M059J (cell line): ENCODE results near the gene A3GALT2. TPM values are rescaled to one million over a fixed set of nuclear protein-coding genes. Genes with fewer than 3 reads are reported as not detected.
"Not testable (repeated sequence)": the region's sequence is repeated elsewhere in the genome, so short reads cannot be mapped to it uniquely, and the experiment has no call there.

Experiments
- DNase-seq: peaks from one replicate; pipeline ENCODE4 v3.0.0-alpha.2; 2012; ENCODE audit warnings: low read depth
- total RNA-seq: library from RNA; depleted of rRNA; stranded (reverse); fragments of >200 nt; shearing (Covaris generic); gene quantifications from 2 replicates; pipeline ENCODE4 v1.2.3, GENCODE V29; 2014

A3GALT2 gene
- total RNA-seq, 1 experiment from 2014 or later = not detected

DNA sequence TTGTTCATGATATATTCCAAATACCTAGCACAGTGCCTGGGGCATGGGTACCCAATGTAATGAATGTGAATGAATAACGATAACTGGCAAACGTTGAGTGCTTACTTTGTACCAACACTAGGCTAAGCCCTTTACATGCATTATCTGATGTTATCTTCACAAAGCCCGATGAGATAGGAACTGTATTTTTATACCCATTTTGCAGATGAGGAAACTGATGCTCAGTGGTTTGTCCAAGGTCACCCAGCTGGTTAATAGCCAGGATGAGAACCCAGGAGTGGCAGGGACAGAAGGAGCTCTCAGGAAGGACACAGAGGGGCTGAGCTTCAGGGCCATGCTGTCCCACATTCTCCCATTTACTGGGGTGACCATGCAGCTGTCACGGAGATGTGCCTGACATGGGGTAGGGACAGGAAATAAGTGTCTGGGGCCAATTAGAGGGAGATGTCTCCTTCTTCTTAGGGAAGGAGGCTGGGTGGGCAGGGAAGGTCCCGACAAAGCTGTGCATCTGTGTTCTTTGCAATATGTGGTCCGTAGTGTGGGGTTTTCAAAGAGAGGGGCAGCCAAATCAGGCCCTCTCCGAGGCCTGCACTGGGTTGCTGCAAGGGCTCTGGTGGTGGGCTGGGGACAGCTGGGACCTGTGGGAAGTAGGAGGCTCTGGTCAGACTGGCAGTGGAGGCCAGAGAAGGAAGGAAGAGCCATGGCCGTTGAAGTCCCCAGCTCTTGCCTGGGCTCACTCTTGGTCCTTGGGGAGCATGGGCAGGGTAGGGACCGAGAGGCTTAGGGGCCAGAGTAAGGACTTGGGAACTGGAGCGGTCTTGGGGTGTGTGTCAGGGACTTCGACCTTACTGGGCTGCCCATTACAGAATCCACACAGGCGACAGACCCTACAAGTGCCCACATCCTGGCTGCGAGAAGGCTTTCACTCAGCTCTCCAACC lies 26.6 kb downstream of the A3GALT2 start:
- no peak for DNase-seq

DNA sequence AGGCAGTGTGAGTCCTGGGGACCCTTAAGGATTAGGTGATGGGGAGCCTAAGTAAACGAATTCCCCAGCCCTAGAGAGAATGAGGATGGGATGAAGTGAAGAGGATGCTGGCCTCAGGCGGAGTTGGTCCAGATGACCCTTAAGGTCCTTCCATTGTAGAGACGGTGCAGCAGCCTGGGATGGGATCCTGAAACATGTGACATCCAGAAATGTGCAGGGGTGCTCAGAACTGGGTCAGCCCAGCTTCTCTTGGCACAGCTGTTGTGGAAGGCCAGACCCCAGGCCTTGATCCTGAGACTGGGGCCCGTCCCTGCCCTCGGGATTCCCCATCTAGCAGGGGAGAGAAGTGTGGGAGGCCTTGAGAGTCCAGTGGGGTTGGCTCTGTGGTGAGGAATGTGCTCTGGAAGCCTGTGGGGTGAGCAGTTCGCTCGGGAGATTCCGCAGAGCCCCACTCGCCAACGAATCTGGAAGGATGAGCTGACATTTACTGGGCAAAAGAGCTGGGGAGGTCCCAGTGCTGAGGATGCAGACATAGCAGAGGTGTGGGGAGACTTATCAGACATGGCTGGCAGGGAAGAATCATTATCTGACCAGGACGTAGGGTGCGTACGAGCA lies 28.1 kb downstream of the A3GALT2 start:
- DNase-seq = no peak

DNA sequence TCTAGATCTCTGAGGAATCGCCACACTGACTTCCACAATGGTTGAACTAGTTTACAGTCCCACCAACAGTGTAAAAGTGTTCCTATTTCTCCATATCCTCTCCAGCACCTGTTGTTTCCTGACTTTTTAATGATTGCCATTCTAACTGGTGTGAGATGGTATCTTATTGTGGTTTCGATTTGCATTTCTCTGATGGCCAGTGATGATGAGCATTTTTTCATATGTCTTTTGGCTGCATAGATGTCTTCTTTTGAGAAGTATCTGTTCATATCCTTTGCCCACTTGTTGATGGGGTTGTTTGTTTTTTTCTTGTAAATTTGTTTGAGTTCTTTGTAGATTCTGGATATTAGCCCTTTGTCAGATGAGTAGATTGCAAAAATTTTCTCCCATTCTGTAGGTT lies 30.3 kb downstream of the A3GALT2 start:
- not testable (repeated sequence) for DNase-seq

DNA sequence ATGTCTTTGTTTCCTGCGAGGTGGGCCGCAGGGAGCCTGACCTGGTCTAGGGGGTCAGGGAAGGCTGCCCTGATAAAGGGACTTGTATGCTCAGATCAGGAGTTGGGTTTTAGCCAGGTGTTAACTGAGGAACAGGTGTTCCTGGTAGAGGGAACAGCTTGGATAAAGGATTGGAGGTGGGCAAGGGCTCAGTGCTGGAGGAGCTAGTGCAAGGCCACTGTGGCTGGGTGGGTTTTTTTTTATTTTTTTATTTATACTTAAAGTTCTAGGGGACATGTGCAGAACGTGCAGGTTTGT lies 31.1 kb downstream of the A3GALT2 start:
- no peak for DNase-seq

DNA sequence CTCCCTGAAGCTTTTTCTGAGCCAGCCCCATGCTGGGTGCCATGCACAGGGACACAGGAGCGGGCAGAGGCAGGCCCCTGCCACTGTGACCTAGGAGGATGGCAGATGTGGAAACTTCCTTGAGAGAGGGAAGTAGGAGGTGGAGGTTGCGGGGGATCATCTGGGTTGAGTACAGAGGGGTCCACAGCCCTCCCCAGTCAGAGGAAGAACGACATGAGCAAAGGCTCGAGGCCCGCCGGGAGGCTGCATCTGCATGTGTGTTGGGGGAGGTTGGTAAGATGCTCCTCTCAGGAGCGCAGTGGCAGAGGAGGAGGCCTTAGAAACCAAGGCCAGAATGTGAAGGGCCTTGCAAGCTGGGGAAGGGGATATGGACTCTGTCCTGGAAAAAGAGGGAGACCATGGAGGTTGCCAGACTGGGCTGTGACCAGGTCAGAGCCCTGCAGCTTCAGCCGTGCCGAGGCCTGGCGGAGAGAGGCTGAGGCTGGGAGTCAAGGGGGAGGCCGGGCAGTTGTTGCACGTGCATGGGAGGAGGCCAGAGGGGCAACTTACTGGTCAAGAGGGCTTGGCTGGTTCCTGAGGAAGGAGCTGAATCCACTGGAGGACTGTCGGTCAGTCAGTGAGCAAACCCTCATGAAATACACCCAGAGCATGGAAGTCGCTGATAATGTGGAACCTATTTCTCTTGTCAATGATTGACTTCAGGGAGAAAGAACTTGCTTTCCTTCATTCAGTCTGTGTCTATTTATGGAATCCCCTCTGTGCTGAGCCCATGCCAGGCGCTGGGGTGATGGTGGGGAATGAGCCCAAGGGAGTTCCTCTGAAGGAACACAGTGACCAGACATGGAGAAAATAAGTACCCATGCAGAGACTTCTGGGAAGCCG lies 31.7 kb downstream of the A3GALT2 start:
- no peak for DNase-seq

DNA sequence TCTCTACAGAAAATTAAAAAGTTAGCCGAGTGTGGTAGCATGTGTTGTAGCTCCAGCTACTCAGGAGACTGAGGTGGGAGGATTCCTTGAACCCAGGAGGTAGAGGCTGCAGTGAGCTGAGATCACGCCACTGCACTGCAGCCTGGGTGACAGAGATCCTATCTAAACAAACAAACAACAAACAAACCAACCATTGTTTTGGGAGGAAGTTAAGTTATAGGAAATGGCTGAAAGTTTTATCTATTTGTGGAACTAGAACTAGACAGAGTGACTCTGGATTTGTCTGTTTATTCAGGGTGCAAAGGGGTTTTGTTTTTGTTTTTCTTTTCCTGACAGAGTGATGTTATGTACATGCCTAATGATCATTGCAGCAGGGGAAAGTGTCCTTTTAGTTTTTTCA lies 33.6 kb downstream of the A3GALT2 start:
- DNase-seq = no peak

DNA sequence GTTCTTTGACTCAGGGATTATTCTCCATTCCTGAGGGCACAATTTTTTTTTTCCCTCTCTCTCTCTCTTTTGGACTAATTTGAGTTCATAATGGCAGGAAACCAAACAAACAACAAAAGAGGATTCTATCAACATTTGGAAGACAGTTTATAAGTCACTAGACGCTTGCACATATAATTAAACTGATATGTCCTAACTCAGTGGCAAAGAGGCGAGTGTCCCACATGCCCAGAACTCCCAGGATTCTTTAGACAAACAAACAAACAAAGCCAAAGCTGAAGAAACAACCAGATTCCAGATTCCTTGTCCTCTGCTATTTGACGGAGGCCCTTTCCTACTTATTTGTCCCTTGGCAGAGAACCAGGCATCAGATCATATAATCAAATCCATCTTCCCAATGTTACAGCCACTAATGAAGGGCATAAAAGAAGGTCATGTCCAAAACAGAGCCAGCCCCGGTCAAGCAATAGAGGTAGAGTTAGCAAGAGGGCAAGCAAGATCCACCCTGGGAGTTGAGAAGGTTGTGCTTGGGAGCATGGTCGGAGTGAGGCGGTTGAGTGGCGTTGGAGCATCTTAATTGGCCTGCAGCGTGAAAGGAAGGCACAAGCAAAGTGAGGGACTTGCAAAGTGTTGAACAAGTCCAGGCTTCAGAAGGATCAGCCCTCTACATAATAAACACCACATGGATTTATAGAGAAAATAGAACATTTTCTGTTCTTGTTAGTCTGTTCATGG lies 34.3 kb downstream of the A3GALT2 start:
- DNase-seq = no peak

DNA sequence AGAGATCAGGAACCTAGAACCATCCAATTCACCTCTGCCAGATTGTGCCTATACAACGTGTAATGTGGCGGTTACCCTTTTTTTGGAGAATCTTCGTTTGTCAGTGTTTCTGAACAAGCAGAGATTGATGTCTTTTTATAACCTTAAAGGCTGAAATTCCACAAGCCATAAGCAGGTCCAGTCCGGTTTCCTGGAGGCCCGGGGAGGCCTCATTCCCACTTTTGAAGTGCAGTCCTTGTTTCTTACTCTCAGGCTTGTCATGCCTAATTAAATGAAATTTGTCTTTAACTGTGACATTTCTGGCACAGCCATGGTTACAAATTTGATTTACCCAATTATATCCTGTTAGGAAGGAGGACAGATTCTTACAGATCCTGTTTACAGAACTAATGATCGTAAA lies 36.8 kb downstream of the A3GALT2 start:
- DNase-seq = no peak

DNA sequence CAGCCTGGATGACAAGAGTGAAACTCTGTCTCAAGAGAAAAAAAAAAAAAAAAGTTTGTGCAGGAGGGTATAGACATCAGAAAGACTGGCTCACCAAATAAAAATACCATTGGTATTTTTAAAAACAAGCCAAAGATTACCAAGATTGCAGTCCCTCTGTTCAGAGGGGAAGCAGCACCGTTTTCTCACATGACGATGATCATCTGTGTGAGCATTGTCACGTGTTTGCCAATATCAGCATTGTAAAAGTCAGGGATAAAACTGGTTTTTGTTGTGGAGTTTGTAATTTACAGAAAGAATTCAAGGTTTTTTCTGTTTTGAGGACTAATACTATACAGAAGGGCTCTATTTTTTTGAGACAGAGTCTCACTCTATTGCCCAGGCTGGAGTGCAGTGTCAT lies 38.1 kb downstream of the A3GALT2 start:
- no peak for DNase-seq

DNA sequence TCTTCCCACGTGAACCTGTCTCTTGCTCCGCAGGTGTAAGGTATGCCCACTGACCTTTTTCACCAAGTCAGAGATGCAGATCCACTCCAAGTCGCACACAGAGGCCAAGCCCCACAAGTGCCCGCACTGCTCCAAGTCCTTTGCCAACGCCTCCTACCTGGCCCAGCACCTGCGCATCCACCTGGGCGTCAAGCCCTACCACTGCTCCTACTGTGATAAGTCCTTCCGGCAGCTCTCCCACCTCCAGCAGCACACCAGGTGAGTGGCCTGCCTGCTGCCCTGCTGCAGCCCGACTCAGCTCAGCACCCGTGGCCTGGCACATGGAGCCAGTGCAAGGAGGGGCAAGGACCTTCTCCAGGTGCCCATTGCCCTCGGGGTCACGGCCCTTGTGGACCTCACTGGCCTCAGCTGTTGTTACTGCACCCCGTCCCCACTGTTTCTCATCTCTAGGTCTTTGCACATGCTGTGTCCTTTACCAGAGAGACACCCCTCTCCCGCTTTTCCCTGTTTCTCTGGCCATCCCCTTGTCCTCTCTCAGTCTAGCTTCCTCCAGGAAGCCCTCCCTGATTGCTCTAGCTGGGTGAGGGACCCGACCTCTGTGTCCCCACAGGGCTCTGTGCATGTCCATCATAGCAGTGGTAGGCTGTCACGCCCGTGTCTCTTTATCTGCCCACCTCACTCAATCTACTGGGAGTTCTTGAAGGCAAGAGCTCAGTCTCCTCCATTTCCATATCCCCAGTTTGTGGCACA lies 39.2 kb downstream of the A3GALT2 start:
- no peak for DNase-seq

DNA sequence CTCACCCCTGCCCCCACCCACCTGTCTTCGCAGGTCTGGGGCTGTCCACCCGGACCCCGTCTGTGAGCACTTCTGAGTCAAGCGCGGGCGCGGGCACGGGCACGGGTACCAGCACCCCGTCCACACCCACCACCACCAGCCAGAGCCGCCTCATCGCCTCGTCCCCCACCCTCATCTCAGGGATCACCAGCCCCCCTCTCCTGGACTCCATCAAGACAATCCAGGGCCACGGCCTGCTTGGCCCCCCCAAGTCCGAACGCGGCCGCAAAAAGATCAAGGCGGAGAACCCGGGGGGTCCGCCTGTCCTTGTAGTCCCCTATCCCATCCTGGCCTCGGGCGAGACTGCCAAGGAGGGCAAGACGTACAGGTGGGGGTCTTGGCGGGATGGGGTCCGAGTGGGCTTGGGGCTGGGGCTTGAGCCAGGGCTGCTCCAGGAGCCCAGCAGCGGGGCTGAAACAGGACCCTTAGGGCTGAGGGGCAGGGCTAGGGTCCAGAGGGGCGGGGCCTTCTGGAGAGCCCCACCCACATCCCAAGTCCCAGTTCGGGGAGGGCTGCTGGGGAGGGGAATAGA lies 40.7 kb downstream of the A3GALT2 start:
- no peak for DNase-seq

DNA sequence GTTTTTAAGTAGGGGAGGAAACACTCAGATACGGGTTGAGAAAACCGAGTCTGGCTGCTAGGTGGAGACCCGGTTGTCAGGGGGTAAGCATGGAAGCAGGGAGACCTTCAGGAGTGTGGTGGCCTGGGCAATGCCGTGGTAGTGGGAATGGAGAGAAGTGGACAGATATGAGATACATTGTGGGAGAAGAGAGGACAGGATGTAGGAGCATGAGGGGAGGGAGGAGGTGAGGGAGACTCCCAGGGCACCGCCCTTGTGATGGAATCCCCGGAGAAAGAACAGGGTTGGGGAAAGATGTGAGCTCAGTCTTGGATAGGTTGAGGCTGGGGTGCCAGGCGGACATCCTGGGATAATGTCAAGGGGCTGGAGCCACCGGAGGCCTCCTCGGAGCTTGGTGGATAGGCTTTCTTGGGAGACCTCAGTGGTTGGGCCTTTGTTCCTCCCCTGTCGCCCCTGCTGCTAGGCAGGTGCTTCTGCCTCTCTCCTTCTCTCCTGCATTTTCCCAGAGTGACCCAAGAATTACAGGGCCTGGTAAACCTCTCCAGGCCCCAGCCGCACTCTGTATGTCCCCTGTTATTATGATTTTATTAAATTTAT lies 43.3 kb downstream of the A3GALT2 start:
- DNase-seq = no peak

DNA sequence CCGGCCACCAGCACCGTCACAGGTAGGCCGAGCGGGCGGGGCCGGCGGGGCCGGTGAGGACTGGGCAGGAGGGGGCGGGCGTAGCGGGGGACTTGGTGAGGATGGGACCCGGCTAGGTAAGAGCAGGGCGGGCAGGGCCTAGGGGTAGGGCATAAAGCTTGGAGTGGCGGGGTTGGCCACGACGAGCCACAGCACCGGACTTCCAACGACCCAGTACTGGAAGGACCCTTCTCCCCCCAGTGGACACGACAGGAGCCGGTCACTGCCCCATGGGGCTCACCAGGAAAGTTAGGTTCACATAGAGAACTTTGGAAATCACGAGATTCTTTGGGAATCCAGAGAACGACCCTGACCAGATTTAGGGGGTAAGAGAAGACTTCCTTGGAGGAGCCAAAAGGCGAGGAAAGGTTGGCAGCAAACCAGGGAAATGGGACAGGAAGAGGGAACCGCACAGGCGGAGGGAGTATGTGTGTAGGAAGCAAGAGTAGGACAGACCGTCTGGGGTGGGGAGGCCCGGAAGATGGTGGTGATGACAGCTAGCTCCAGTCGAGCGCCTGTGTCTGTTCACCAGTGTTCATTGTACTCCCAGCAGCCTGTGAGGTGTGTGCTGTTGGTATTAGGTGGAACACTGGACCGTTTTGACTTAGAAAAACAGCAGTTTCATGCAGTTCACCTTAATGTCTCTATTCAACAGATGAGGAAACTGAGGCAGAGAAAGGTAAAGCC lies 44.2 kb downstream of the A3GALT2 start:
- DNase-seq = no peak

DNA sequence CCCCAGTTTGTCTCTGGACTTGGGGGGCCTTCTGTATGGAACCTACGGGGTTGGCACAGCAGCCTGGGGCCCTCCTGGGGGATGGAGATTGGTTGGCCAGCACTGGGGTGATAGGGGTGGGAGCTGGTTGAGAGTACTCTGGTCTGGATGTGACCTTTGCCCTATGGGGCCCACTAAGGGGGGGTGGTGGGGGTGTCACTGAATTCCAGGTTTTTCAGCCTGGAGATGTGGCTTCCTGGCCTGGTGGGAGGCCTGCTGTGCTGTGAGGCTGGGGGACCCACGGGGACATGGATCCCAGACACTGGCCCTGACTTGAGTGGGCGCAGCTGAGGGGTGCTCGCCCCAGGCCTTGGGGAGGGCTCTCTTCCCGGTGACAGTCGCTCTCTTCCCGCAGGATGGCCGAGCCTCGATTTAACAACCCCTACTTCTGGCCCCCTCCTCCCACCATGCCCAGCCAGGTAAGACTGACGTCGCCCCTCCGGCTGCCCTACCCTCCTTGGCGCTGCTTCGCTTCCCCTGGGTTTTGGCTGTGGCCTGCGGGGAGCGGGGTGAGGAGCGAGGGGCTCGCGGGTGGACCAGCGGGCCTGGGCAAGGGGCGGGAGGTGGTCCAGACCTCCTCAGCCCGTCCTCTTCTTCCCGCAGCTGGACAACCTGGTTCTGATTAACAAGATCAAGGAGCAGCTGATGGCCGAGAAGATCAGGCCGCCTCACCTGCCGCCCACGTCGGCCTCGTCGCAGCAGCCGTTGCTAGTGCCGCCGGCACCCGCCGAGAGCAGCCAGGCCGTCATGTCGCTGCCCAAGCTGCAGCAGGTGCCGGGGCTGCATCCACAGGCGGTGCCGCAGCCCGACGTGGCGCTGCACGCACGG lies 45.0 kb downstream of the A3GALT2 start:
- DNase-seq = no peak

DNA sequence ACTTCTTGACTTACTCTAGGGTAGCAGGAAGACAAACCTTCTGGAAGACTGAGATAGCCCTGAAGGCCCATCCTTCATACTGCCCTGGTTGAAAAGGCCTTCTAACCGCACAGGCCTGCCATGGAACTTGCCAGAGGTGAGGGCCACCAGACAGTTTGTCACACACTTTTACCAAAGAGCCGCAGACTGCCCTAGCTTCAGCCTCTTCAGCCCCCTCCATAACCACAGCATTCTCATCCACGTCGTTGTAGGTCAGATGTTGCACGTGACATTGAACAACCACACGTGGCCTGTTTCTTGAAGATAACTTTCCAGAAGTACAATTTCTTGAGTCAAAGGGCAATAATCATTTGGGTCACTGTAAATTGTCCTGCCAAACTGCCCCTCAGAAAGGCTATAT lies 45.7 kb downstream of the A3GALT2 start:
- no peak for DNase-seq

DNA sequence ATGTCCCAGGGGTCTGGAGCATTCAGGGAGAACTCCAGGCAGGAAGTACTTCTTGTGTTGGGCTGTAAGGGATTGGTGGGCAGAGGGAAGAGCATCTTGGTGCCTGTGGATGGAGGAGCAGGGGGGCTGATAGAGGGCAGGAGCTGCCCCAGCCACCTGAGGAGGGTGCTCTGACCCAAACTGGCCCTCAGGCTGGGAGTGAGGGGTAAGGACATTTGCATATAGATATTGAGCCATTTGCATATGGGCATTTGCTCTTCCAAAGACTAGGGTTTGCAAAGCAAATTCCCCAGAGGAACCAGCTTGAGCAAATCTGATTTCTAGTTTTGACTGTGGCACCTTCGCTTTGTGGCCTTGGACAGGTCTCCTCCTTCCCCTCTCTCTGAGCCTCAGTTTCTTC lies 46.5 kb downstream of the A3GALT2 start:
- DNase-seq = no peak

DNA sequence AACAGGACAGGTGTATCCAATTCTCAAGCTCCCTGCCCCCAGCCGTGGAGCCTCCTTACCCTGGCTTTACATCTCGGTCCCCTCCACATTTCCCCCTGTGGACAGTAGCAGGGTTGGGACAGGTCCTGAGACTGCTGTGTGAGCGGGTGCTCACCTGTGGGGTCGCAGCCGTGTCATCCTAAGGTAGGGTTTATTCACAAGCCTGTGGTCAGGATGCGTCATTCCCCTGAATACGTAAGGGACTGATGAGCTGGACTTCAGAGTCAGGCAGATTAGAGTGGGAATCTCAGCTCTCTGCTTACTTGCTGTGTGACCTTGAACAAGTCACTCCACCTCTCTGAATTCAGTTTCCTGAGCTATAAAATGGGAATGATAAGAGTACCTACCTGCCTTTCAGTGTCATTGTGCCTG lies 46.9 kb downstream of the A3GALT2 start:
- peak; percentile 20 for DNase-seq

DNA sequence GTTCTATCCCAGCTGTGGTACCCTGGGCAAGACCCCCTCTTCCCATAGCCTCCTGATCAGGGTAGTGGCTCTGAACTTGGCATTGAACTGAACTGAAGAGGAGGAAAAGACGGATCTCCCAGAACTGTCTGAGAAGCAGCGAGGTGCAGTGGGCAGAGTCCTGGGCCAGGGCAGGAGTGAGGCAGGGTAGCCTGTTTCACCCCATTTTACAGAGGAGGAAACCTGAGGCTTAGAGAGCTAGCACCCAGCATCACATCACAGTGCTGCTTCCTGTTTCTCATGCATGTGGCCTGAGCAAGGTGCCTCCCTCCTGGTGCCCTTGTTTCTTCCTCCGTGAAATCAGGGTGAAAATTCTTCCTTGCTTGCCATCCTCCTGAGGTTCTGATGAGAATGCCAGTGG lies 47.5 kb downstream of the A3GALT2 start:
- no peak for DNase-seq

DNA sequence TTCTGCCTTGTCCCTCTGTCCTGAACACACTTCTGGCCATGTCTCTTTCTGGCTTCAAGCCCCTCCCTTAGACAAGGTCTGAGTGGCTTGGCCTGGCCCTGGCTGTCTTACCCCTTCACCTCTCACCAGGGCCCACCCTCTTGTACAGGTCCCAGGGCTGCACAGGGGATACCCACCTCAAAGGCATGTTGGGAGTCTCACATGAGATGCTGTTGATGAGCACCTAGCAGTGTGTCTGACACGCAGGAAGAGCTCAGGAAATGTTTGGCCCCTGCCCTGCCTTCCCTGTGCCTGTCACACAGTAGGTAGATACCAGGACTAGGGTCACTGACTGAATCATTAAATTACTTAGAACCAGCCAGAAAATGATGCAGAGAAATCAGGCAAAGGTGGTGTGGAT lies 48.0 kb downstream of the A3GALT2 start:
- no peak for DNase-seq
